Caki2 (cell line): ENCODE results near the gene SCARF2. TPM values are rescaled to one million over a fixed set of nuclear protein-coding genes. Genes with fewer than 3 reads are reported as not detected.

ENCODE experiments used
- DNase-seq: peaks from one replicate; pipeline ENCODE4 v3.0.0-alpha.2; 2015; ENCODE audit warnings: low read depth
- in situ Hi-C: cut with HindIII; loops from 2 replicates; pipeline ENCODE4 v1.10.0; 2016; ENCODE audit warnings: low sequenced_read_pairs, low pct_unique_long_range_greater_than_20kb, mixed read lengths
- total RNA-seq: library from RNA; depleted of rRNA; stranded (reverse); fragments of >200 nt; shearing (Covaris generic); gene quantifications from 2 replicates; pipeline ENCODE4 v1.2.3, GENCODE V29; 2014; ENCODE audit warnings: low replicate concordance

Gene SCARF2
- total RNA-seq, 1 experiment from 2014 or later, result 3.1 TPM

- no peak for DNase-seq
- in situ Hi-C loops, result no loop called here
These were observed 5.4 kb downstream of the SCARF2 start for GRCh38 chr22:20432244-20432686.

GRCh38 chr22:20431511-20432192, 6.0 kb downstream of the SCARF2 start:
- DNase-seq, result no peak
- in situ Hi-C loops, result no loop called here

- DNase-seq, result no peak
- in situ Hi-C loops, result no loop called here
These were observed 6.7 kb downstream of the SCARF2 start for GRCh38 chr22:20430720-20431510.

GRCh38 chr22:20430101-20430719, 7.4 kb downstream of the SCARF2 start:
- in situ Hi-C loops, result no loop called here

GRCh38 chr22:20429254-20430100, 8.1 kb downstream of the SCARF2 start:
- in situ Hi-C loops, result no loop called here
- no peak for DNase-seq

More at GRCh38 chr22:20430101-20430719, 7.4 kb downstream of the SCARF2 start:
- no peak for DNase-seq

GRCh38 chr22:20428496-20429253, 8.9 kb downstream of the SCARF2 start:
- DNase-seq, result no peak
- in situ Hi-C loops, result no loop called here

GRCh38 chr22:20427945-20428417, 9.6 kb downstream of the SCARF2 start:
- in situ Hi-C loops, result no loop called here
- no peak for DNase-seq

- in situ Hi-C loops, result no loop called here
These were observed 10.3 kb downstream of the SCARF2 start for GRCh38 chr22:20427104-20427944.

GRCh38 chr22:20426259-20426615, 11.4 kb downstream of the SCARF2 start:
- in situ Hi-C loops, result no loop called here
- DNase-seq, result no peak

More at GRCh38 chr22:20427104-20427944, 10.3 kb downstream of the SCARF2 start:
- DNase-seq, result no peak

- DNase-seq, result no peak
- in situ Hi-C loops, result no loop called here
These were observed 11.9 kb downstream of the SCARF2 start for GRCh38 chr22:20425566-20426258.

GRCh38 chr22:20424932-20425565, 12.6 kb downstream of the SCARF2 start:
- no peak for DNase-seq
- in situ Hi-C loops, result no loop called here

GRCh38 chr22:20424568-20424931, 13.1 kb downstream of the SCARF2 start:
- in situ Hi-C loops, result no loop called here

GRCh38 chr22:20423906-20424551, 13.6 kb downstream of the SCARF2 start:
- in situ Hi-C loops, result no loop called here
- no peak for DNase-seq

More at GRCh38 chr22:20424568-20424931, 13.1 kb downstream of the SCARF2 start:
- DNase-seq, result no peak

- in situ Hi-C loops, result no loop called here
- DNase-seq, result no peak
These were observed 14.4 kb downstream of the SCARF2 start for GRCh38 chr22:20423008-20423905.
